DOHH2 (cell line): Measurements from ENCODE around the gene NME4.

Experiments used
- CTCF ChIP-seq: fragments of 200-600 bp; sonication (generic); IDR thresholded peaks from one replicate; pipeline ENCODE4 v1.5.1; 2014; ENCODE audit warnings: antibody characterized with exemption, mild to moderate bottlenecking, low read depth, low read length; ENCODE audit not compliant: poor library complexity, severe bottlenecking
- EZH2phosphoT487 ChIP-seq: fragments of 200-600 bp; sonication (generic); IDR thresholded peaks from 2 replicates; pipeline ENCODE4 v1.6.1; 2017; ENCODE audit warnings: borderline replicate concordance, mild to moderate bottlenecking, antibody characterized with exemption, low read length, moderate library complexity, mixed read lengths

GRCh38 chr16:350203-350602 is 46.8 kb upstream of the NME4 start:
- TF ChIP-seq CTCF (no peak), EZH2phosphoT487 (no peak)
